Measurements from ENCODE around the gene SPINK2.

DNA sequence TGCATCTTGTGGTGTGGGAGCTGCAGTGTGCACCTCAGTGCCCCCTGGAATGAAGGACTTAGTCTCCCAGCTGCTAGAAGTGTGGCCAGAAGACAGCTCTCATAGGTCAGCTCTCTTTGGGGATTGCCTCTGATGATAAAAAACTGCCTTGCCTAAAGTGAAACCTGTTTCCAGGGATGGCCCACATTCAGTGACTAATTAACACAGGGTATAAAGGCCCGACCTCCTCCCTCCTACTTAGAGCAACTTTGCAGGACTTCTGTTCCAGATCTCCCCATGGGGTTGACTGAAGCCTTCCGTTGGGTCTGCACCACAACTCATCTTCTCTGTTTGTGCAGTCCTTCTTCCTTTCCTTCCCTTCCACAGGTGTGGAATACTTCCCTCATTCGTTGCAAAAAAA is 53.2 kb downstream of the SPINK2 start:
- TF ChIP-seq, protein P1, sequence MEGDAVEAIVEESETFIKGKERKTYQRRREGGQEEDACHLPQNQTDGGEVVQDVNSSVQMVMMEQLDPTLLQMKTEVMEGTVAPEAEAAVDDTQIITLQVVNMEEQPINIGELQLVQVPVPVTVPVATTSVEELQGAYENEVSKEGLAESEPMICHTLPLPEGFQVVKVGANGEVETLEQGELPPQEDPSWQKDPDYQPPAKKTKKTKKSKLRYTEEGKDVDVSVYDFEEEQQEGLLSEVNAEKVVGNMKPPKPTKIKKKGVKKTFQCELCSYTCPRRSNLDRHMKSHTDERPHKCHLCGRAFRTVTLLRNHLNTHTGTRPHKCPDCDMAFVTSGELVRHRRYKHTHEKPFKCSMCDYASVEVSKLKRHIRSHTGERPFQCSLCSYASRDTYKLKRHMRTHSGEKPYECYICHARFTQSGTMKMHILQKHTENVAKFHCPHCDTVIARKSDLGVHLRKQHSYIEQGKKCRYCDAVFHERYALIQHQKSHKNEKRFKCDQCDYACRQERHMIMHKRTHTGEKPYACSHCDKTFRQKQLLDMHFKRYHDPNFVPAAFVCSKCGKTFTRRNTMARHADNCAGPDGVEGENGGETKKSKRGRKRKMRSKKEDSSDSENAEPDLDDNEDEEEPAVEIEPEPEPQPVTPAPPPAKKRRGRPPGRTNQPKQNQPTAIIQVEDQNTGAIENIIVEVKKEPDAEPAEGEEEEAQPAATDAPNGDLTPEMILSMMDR (IDR thresholded peaks at IDR 0.05 in 4 of 5, conservative IDR thresholded peaks at IDR 0.05 in 1 of 5) = no peak
- TF ChIP-seq POLR2A (IDR thresholded peaks at IDR 0.05) = no peak

Measured in gastrocnemius medialis (tissue), 4 donors.